HG03139 (cell line): ENCODE measurements around the gene MYOZ3.

Experiments used
- ATAC-seq: cut with Tn5 transposase; IDR thresholded peaks from one replicate; pipeline ENCODE4 v1.9.1; 2021; ENCODE audit not compliant: unreplicated experiment

The MYOZ3 gene

GRCh38 chr5:150700246-150700593 lies 39.2 kb downstream of the MYOZ3 start:
- peak; percentile 4 for ATAC-seq

GRCh38 chr5:150700594-150701377 lies 39.7 kb downstream of the MYOZ3 start, which contains the start of gene RBM22:
TSS of gene RBM22 (minus strand) at chr5:150701062. CDS start at chr5:150700985, 77 bp downstream.
- peak; percentile 96 for ATAC-seq

GRCh38 chr5:150703762-150704161 lies 42.7 kb downstream of the MYOZ3 start:
- no peak for ATAC-seq

- ATAC-seq: no peak
Measured at GRCh38 chr5:150706776-150707390, 45.8 kb downstream of the MYOZ3 start.

GRCh38 chr5:150710165-150710564 lies 49.1 kb downstream of the MYOZ3 start:
- no peak for ATAC-seq

- ATAC-seq: no peak
Measured at GRCh38 chr5:150723845-150724244, 62.8 kb downstream of the MYOZ3 start.
